ENCODE data around the gene CAMK1G. TPM values are rescaled to one million over a fixed set of nuclear protein-coding genes. Genes with fewer than 3 reads are reported as not detected.

CAMK1G gene
- total RNA-seq, 1 experiment from 2014 or later, result not detected

DNA sequence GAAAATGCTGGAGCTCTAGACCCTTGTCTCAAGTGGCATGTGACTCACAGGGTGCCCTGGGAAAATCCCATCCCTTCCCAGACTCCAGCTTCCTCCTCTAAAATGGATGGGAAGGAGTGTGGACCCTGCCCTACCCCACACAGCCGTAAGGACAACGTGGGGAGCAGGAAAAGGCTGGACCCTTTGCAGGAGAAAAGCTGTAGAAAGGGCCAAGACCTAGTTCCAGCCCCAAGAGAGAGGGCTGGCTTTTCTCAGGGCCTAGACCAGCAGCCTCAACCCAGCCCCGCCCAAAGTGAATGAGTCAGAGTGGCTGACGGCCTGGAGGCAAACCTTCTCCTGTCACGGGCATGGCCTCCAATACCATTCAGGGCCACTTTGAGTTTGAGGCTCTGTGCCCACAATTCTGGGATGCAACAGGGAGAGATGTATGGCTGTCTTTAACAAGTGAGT lies 67.6 kb downstream of the CAMK1G start:
- Histone ChIP-seq H3K9me2 (ENCODE audit: insufficient read depth) (no peaks in the 10 kb centered on the region), H3K79me2 (ENCODE audit: low read depth) (peaks cover 49% of the 10 kb centered on the region), H3K27me3 (ENCODE audit: insufficient read depth, low read depth) (no peaks in the 10 kb centered on the region), H3K4me3 (peak overlapping the region; percentile 76; the same call in 1 of the 2 replicates), H2AFZ (no peak overlapping the region), H3K4me1 (replicated peaks; ENCODE audit: insufficient read depth) (peaks cover 93% of the 10 kb centered on the region), H3K4me2 (peak overlapping the region; percentile 95), H3K9me3 (ENCODE audit: insufficient read depth, low read depth) (no peaks in the 10 kb centered on the region), H3K36me3 (ENCODE audit: low read depth) (peaks cover 10% of the 10 kb centered on the region; the same call in 1 of the 2 replicates), H3F3A (ENCODE audit: insufficient read depth, low read depth) (peaks cover 55% of the 10 kb centered on the region), H3K27ac (peak overlapping the region; percentile 98), H4K20me1 (ENCODE audit: insufficient read depth) (no peaks in the 10 kb centered on the region)
- POLR2A ChIA-PET (ENCODE audit: unreplicated experiment), result no interaction called here
- peak; percentile 87 to 88 for DNase-seq
- BruUV-seq (replicated peaks), result TSS peak; percentile 23
- TF ChIP-seq EZH2 (IDR thresholded peaks at IDR 0.05; ENCODE audit: low read depth), result no peak
- TF ChIP-seq, protein P1, sequence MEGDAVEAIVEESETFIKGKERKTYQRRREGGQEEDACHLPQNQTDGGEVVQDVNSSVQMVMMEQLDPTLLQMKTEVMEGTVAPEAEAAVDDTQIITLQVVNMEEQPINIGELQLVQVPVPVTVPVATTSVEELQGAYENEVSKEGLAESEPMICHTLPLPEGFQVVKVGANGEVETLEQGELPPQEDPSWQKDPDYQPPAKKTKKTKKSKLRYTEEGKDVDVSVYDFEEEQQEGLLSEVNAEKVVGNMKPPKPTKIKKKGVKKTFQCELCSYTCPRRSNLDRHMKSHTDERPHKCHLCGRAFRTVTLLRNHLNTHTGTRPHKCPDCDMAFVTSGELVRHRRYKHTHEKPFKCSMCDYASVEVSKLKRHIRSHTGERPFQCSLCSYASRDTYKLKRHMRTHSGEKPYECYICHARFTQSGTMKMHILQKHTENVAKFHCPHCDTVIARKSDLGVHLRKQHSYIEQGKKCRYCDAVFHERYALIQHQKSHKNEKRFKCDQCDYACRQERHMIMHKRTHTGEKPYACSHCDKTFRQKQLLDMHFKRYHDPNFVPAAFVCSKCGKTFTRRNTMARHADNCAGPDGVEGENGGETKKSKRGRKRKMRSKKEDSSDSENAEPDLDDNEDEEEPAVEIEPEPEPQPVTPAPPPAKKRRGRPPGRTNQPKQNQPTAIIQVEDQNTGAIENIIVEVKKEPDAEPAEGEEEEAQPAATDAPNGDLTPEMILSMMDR (conservative IDR thresholded peaks at IDR 0.05), result no peak
- intact Hi-C loops (cut with micrococcal nuclease; ENCODE audit: unreplicated experiment), result loop anchor here (5.0 to 10.0 kb wide), 5 partner anchors 226 to 946 kb away; no protein-coding TSS in a partner anchor
- CTCF ChIA-PET, result interaction anchor here (0.6 kb wide), 1 partner anchor 17 kb away, joined by 6 read pairs; no protein-coding TSS in a partner anchor

DNA sequence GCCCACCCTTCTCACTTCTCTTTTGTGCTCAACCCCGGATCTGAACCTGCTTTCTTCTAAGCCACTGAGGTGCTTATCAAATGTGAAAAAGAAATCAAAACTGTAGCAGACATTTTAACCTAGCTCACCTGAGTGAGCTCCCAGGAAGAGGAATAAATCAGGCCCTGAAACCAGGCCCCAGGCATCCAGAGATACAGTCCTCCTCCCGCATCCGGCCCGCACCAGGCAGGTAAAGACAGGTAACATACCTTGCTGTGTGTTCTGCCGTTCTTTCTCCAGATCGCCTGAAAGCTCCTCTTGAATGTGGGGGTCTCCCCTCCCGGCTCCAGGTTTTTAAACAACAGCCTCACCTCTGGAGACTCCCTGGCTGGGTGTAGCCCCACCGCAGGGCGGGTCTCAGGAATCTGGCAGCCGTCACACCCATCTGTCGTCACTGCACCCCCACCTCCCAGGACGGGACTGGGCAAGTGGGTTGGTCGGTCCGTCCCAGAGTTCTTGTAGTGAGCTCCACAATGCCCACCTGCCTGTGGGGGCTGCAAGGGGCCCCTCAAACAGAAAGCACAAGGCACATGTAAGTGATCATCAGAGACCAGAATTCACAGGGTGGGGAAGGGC lies 68.7 kb downstream of the CAMK1G start, which contains the start of gene LAMB3:
Gene LAMB3 (minus strand): TSS at position 305 of the 615 bp plus-strand sequence. CDS start 1,481 bp downstream, outside the sequence.
- intact Hi-C loops (cut with micrococcal nuclease; ENCODE audit: unreplicated experiment), result loop anchor here (2.0 to 10.0 kb wide), 7 partner anchors 41 to 945 kb away; partner anchors contain the start of gene C1orf74
- no peaks in the 10 kb centered on the region for H3K9me2 ChIP-seq (ENCODE audit: insufficient read depth)
- ChIA-PET CTCF (interaction anchor here (0.7 to 1.2 kb wide), 4 partner anchors 8 to 50 kb away, joined by 3 to 4 read pairs (median 3); no protein-coding TSS in a partner anchor), POLR2A (ENCODE audit: unreplicated experiment) (interaction anchor here (0.5 to 1.9 kb wide), 14 partner anchors 9 to 1523 kb away, joined by 3 to 24 read pairs (median 6); partner anchors contain the start of genes C1orf74 and IRF6)
- H2AFZ ChIP-seq, result no peak within 1 kb of the TSS
- no TSS peak for BruUV-seq (replicated peaks)
- no peaks in the 10 kb centered on the region for H3K9me3 ChIP-seq (ENCODE audit: insufficient read depth, low read depth)
- no peaks in the 10 kb centered on the region for H3K27me3 ChIP-seq (ENCODE audit: insufficient read depth, low read depth)
- H4K20me1 ChIP-seq (ENCODE audit: insufficient read depth), result no peaks in the 10 kb centered on the region
- peaks cover 38% of the 10 kb centered on the region for H3K79me2 ChIP-seq (ENCODE audit: low read depth)
- peaks cover 3% of the 10 kb centered on the region; the same call in 1 of the 2 replicates for H3K36me3 ChIP-seq (ENCODE audit: low read depth)
- H3K4me2 ChIP-seq, result peak within 1 kb of the TSS; percentile 95
- peak; percentile 81 to 88 for DNase-seq
- TF ChIP-seq, protein P1 (conservative IDR thresholded peaks at IDR 0.05), result no peak
- no peak for TF ChIP-seq EZH2 (IDR thresholded peaks at IDR 0.05; ENCODE audit: low read depth)
- peaks cover 62% of the 10 kb centered on the region for H3F3A ChIP-seq (ENCODE audit: insufficient read depth, low read depth)
- peak within 1 kb of the TSS; percentile 76 for H3K4me3 ChIP-seq
- peak within 1 kb of the TSS; percentile 98 for H3K27ac ChIP-seq
- peaks cover 97% of the 10 kb centered on the region for H3K4me1 ChIP-seq (replicated peaks; ENCODE audit: insufficient read depth)

DNA sequence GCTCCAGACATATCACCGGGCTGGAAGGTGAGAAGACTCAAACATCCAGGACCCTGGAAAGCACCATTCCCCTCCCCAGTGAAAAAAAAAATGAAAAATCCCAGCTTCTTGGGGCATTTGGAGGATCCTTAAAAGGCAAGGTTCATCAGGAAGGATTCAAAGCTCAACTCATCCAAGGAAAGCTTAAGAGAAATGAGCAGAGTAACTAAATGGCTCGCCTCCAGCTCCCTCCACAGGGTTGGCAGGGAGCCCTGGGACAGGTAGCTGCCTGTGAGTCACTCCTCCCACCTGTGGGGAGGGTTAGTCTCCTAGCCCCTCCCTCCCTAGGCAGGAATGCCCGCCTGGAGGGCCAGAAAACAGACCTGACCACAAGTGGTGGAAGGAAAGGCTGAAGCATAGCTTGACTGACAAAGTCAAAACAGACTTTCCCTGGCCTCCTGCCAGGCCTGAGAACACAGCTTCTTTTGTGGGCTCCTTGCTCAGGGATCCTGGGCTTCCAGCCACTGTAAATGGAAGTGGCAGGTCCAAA lies 69.4 kb downstream of the CAMK1G start:
- Histone ChIP-seq H3K27me3 (ENCODE audit: insufficient read depth, low read depth) (no peaks in the 10 kb centered on the region), H3K36me3 (ENCODE audit: low read depth) (peaks cover 1% of the 10 kb centered on the region; the same call in 1 of the 2 replicates), H3F3A (ENCODE audit: insufficient read depth, low read depth) (peaks cover 62% of the 10 kb centered on the region), H3K9me2 (ENCODE audit: insufficient read depth) (no peaks in the 10 kb centered on the region), H4K20me1 (ENCODE audit: insufficient read depth) (no peaks in the 10 kb centered on the region), H3K4me2 (peak overlapping the region; percentile 95), H2AFZ (no peak overlapping the region), H3K4me1 (replicated peaks; ENCODE audit: insufficient read depth) (peaks cover 97% of the 10 kb centered on the region), H3K4me3 (peak overlapping the region; percentile 76), H3K27ac (peak overlapping the region; percentile 98), H3K79me2 (ENCODE audit: low read depth) (peaks cover 31% of the 10 kb centered on the region), H3K9me3 (ENCODE audit: insufficient read depth, low read depth) (no peaks in the 10 kb centered on the region)
- ChIA-PET CTCF (interaction anchor here (0.6 to 1.2 kb wide), 4 partner anchors 9 to 708 kb away, joined by 3 to 6 read pairs (median 4); no protein-coding TSS in a partner anchor), POLR2A (ENCODE audit: unreplicated experiment) (interaction anchor here (0.5 to 1.9 kb wide), 17 partner anchors 9 to 1987 kb away, joined by 3 to 24 read pairs (median 4); partner anchors contain the start of genes C1orf74 and IRF6)
- peak; percentile 97 to 98 for DNase-seq
- BruUV-seq (replicated peaks), result TSS peak; percentile 63
- TF ChIP-seq, protein P1 (conservative IDR thresholded peaks at IDR 0.05), result no peak
- no peak for TF ChIP-seq EZH2 (IDR thresholded peaks at IDR 0.05; ENCODE audit: low read depth)
- intact Hi-C loops (cut with micrococcal nuclease; ENCODE audit: unreplicated experiment), result loop anchor here (1.0 to 10.0 kb wide), 8 partner anchors 22 to 944 kb away; partner anchors contain the start of genes C1orf74 and G0S2

Measured in PC-9 (cell line).